Hematopoietic multipotent progenitor cell treated with erythropoietin and hydrocortisone succinate and interleukin-3 and kit ligand, for 6 days (in vitro differentiated cells): ENCODE data around the gene PLAAT2.
"Not testable (repeated sequence)": the region's sequence is repeated elsewhere in the genome, so short reads cannot be mapped to it uniquely, and the experiment has no call there.

Experiments
- DNase-seq: peaks from one replicate; pipeline ENCODE4 v3.0.0-alpha.2; 2015

Gene PLAAT2

DNA sequence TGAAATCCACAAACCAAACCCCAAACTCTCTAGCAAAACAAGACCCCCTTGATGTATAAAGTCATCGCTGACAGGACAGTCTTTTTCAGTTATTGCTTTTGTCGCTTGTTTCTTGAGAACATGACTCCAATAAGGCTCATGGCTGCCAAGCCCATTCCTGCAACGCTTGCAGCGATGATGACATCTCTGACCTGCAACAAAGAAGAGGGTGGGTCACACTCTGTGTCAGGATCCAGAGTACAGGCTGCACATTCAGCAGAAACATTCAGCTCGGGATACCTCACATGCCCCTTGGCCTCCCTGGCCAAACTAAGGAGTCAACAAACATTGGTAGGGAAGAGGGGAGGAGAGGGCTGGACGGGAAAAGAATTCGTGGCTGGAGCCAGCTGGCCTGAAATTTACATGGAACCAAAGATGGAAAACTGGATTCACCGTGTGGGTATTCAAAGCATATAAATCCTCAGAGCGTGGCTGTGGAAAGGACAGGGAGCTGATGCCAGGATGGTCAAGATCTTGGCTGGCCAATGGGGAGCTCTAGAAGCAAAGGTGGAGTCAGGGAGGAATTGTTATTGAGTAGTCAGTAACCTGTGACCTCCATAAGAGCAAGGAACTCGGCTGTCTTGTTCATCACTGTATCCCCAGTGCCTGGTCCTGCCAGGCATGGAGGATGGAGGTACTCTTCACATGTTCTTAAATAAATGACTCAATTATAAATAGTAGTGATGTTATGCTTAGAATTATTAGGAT, 11.8 kb upstream of the PLAAT2 start:
- no peak for DNase-seq

GRCh38 chr11:63573881-63574855, 11.0 kb upstream of the PLAAT2 start:
- DNase-seq, result peak; percentile 92

DNA sequence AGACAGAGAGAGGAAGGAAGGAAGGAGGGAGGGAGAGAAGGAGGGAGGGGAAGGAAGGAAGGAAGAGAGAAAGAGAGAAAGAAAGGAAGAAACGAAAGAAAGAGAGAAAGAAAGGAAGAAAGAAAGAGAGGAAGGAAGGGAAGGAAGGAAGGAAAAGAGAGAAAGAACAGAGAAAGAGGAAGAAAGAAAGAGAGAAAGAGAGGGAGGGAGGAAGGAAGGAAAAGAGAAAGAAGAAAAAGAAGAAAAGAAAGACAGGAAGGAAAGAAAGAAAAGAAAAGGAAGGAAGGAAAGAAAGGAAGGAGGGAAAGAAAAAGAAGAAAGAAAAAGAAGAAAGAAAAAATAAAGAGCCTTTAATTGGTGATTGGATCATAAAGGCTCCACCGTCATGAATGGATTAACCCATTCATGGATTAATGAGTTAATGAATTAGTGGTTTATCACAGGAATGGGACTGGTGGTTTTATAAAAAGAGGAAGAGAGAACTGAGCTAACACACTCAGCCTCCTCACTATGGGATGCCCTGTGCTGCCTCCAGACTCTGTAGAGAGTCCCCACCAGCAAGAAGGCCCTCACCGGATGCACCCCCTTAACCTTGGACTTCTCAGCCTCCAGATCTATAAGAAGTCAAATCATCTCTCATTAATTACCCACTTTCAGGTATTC, 9.0 kb upstream of the PLAAT2 start:
- no peak for DNase-seq

DNA sequence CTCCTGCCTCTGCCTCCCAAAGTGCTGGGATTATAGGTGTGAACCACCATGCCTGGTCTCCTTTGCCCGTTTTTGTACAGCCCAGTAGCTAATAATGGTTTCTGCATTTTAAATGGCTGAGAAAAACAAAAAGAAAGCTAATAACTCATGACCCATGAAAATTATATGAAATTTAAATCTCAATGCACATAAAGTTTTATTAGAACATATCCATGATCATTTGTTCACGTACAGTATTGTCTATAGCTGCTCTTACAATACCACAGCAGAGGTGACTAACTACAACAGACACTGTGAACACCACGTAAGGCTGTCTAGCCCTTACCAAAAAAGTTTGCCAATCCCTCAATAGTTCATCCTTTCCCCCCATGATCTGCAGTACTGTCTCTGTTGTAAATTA, 6.4 kb upstream of the PLAAT2 start:
- no peak for DNase-seq

DNA sequence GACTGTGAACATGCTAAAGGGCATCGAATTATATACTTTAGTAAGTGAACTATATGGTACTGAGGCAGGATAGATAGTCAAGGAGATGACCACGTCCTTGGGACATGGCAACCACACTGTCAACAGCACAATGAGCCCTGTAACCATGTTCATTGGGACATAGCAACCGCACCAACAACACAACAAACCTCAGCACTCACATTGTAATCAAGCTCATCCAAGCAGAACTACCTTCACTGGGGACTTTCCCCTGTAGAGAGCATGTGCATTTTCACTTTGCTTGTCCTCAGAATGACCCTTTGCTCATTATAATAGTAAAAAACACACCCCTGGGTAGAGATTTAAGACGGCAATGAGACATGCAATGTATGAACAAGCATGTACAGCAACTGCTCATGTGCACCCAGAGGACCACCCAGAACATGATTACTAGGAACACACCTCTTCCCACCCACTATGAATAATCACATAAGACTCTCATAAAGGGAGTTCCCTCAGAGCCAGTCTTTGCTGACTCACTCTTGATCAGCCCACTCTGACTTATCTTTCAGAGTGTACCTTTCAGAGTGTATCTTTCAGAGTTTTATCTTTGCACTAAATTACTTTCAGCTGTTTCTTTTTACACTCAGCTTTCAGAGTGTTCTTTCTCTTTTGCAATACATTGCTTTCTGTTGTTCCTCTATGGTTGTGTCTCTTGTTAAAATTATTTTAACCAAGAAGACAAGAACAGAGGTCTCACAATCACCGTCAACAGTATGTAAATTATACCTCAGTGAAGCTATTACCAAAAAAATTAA, 4.1 kb upstream of the PLAAT2 start:
- DNase-seq, result peak; percentile 93

- DNase-seq, result peak; percentile 41
Measured at GRCh38 chr11:63564784-63565350, 1.7 kb upstream of the PLAAT2 start.

GRCh38 chr11:63564056-63564774, 1.0 kb upstream of the PLAAT2 start:
- no peak for DNase-seq

- peak; percentile 79 for DNase-seq
Measured at GRCh38 chr11:63560506-63561180, 2.5 kb downstream of the PLAAT2 start.

- no peak for DNase-seq
Measured at GRCh38 chr11:63558459-63559157, 4.6 kb downstream of the PLAAT2 start.

GRCh38 chr11:63557570-63557969, 5.6 kb downstream of the PLAAT2 start:
- DNase-seq, result no peak

DNA sequence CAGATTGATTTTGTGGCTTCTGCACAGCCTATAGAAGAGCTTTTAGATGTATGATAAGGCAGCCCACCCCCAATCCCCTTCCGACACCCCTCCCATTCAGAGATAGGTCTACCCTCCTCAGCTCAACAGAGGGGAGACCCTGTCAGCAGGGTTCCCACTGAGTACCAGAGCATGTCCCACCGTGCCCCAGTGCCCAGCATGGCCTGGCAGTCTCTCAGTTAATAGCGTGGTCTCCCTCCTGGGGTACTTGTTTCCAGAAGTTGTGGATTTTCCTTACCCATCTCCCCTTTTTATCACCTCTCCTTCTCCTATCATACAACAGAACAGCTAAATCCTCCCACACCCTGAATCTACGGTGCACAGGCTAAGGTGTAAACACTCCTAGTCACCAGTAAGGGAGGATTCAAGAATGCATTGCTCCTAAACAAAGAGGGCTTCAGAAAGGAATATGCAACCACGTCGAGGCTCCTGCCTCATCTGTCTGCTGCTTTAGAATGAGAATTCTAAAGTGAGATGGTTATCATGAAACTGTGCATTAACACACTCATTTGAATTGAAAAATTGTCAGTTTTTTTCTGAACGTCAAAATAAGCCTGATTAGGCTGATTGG, 6.7 kb downstream of the PLAAT2 start:
- DNase-seq, result no peak

DNA sequence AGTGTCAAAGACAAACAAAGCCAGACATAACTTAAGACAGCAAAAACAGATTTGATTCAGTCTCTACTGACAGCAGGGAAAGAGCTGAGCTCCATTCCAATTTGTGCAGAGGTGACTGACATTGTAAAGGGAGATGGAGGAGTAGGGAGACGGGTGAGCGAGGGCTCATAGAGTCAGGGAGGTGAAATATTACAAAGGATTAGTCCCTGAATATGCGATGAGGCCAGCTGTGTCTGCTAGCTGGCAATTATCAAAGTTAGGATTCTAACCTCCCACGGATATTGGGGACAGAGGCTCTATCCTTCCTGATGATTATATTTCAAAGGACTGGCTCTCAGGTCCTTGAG, 8.3 kb downstream of the PLAAT2 start:
- DNase-seq, result no peak

DNA sequence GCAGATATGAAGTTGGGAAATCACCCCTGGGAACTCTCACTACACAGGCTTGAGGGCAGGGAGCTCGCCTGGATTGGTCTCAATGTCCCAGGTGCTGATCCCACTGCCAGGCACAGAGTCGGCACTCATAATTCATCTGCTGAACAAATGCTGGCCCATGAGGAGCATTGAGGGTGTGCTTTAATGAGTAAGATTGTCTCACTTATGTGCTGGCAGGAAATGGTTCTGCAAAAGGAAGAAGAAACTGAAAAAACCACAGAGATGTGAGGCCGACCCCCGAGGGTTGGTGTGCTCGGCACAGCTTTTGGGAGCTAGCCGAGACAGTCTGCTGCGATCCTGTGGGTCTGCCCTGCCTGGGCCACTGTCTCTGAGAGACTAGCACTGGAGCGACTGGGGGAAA, 9.4 kb downstream of the PLAAT2 start:
- peak; percentile 42 for DNase-seq

DNA sequence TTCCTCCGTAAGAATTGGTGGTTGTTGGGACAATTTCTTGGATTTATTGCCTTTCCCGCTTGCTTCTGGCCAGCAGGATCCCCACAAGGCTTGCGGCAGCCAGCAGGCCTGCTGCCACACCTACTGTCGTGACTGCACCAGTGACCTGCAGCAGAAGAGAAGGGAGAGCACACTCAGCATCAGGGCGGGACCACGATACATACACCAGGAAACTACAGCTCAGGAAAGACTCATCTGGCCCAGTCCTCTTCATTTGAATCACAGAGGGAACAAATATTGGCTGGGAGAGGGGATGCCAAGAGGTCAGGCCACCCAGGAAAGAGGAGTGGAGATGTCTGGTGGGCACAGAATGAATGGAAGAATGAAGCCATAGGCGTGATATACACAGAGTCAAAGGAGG, 10.3 kb downstream of the PLAAT2 start:
- DNase-seq, result no peak

- DNase-seq, result no peak
Measured at GRCh38 chr11:63551889-63552266, 11.3 kb downstream of the PLAAT2 start.

- DNase-seq, result no peak
Measured at GRCh38 chr11:63551091-63551888, 11.9 kb downstream of the PLAAT2 start.

DNA sequence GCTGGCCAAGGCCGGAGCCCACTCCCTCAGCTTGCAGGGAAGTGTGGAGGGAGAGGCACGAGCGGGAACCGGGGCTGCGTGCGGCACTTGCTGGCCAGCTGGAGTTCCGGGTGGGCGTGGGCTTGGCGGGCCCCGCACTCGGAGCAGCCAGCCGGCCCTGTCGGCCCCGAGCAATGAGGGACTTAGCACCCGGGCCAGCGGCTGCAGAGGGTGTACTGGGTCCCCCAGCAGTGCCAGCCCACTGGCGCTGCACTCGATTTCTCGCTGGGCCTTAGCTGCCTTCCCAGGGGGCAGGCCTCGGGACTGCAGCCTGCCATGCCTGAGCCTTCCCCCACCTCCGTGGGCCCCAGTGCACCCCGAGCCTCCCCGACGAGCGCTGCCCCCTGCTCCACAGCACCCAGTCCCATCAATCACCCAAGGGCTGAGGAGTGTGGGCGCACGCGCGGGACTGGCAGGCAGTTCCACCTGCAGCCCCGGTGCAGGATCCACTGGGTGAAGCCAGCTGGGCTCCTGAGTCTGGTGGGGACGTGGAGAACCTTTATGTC, 13.0 kb downstream of the PLAAT2 start:
- DNase-seq, result not testable (repeated sequence)

DNA sequence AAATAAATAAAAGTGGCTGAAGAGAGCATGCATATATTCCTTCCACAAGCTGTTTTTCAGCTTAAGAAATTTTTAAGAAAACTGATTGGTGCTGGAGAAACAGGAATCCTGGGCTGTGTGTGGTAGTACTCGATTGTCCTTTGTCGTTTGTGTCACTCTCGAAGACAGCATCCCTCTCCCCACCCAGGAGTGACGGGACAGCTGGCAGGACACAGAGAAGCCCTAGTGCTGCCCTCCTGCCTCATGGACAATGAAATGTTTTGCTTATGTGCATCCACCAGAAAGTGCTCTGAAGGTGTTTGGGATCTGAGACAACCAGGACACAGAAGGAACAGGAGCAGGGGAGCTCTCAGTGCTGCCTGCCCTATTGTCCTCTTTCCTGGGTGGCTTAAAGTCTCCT, 13.8 kb downstream of the PLAAT2 start:
- DNase-seq, result no peak

- DNase-seq, result no peak
Measured at GRCh38 chr11:63548178-63548577, 15.0 kb downstream of the PLAAT2 start.
